WTC11 (cell line): ENCODE results near the gene PPP1R16B. TPM values are rescaled to one million over a fixed set of nuclear protein-coding genes. Genes with fewer than 3 reads are reported as not detected.
A peak's percentile ranks its signal among the peaks of the same experiment; 100 is the strongest.

Experiments used
- ATAC-seq: fragments of 200-7000 bp; cut with Tn5 transposase; 2 replicates; pipeline ENCODE4 v1.10.0; 2021; ENCODE audit warnings: mild to moderate bottlenecking, moderate library complexity
- CTCF ChIA-PET: fragments of 300-600 bp; sonication (Branson Sonifier 250); formaldehyde crosslinking; loops from one replicate; lab custom pipeline; 2021; ENCODE audit warnings: antibody characterized with exemption; lab: Charles Lee
- POLR2A ChIA-PET: fragments of 350-600 bp; sonication (Branson Sonifier 250); formaldehyde crosslinking; loops from one replicate; lab custom pipeline; 2021; ENCODE audit warnings: antibody characterized with exemption; lab: Charles Lee
- DNase-seq: peaks from one replicate; pipeline ENCODE4 v3.0.0; 2021; ENCODE audit warnings: low spot score
- H3K27ac Mint-ChIP-seq: 2 replicates; pipeline ENCODE4 v1.8.0; 2021; ENCODE audit warnings: mixed read lengths
- H3K27me3 Mint-ChIP-seq: 2 replicates; pipeline ENCODE4 v1.8.0; 2021; ENCODE audit warnings: low read depth, mild to moderate bottlenecking, moderate library complexity, mixed read lengths
- H3K36me3 Mint-ChIP-seq: 2 replicates; pipeline ENCODE4 v1.8.0; 2021; ENCODE audit warnings: mixed read lengths
- H3K4me1 Mint-ChIP-seq: 2 replicates; pipeline ENCODE4 v1.8.0; 2022; ENCODE audit warnings: mixed read lengths
- H3K4me3 Mint-ChIP-seq: 2 replicates; pipeline ENCODE4 v1.8.0; 2021; ENCODE audit warnings: mild to moderate bottlenecking, moderate library complexity, mixed read lengths
- H3K9me3 Mint-ChIP-seq: 2 replicates; pipeline ENCODE4 v1.8.0; 2021; ENCODE audit warnings: mixed read lengths
- AR ChIP-seq: fragments of 250-450 bp; sonication (Bioruptor Pico); IDR thresholded peaks from 2 replicates; pipeline ENCODE4 v1.9.0; 2021; ENCODE audit warnings: mild to moderate bottlenecking
- EMX1 ChIP-seq: fragments of 250-450 bp; sonication (Bioruptor Pico); IDR thresholded peaks from 2 replicates; pipeline ENCODE4 v1.8.0; 2021; ENCODE audit warnings: mild to moderate bottlenecking
- GRHL2 ChIP-seq: fragments of 250-450 bp; sonication (Bioruptor Pico); IDR thresholded peaks from 2 replicates; pipeline ENCODE4 v1.8.0; 2022; ENCODE audit warnings: mild to moderate bottlenecking, moderate library complexity; ENCODE audit not compliant: insufficient replicate concordance, severe bottlenecking
- GTF2I ChIP-seq: fragments of 250-450 bp; sonication (Bioruptor Pico); conservative IDR thresholded peaks from 2 replicates; pipeline ENCODE4 v1.4.0; 2021; ENCODE audit warnings: mild to moderate bottlenecking
- IRF1 ChIP-seq: sonication (generic); formaldehyde crosslinking; IDR thresholded peaks from 2 replicates; pipeline ENCODE4 v1.8.0; 2023; ENCODE audit warnings: missing genetic modification reagents
- IRF2 ChIP-seq: sonication (generic); formaldehyde crosslinking; IDR thresholded peaks from 2 replicates; pipeline ENCODE4 v1.8.0; 2022; ENCODE audit warnings: low read depth, missing genetic modification reagents, borderline replicate concordance
- JAZF1 ChIP-seq: fragments of 250-450 bp; sonication (Bioruptor Pico); IDR thresholded peaks from 2 replicates; pipeline ENCODE4 v1.9.0; 2021; ENCODE audit warnings: moderate library complexity, mild to moderate bottlenecking, inconsistent platforms
- MAX ChIP-seq: sonication (generic); formaldehyde crosslinking; IDR thresholded peaks from 2 replicates; pipeline ENCODE4 v1.8.0; 2022; ENCODE audit warnings: mild to moderate bottlenecking, missing genetic modification reagents
- MYBL2 ChIP-seq: sonication (generic); formaldehyde crosslinking; IDR thresholded peaks from 2 replicates; pipeline ENCODE4 v1.8.1; 2023; ENCODE audit warnings: mild to moderate bottlenecking, moderate library complexity, missing genetic modification reagents
- NR1H2 ChIP-seq: sonication (generic); formaldehyde crosslinking; IDR thresholded peaks from 2 replicates; pipeline ENCODE4 v1.9.0; 2021; ENCODE audit warnings: mild to moderate bottlenecking, moderate library complexity, missing genetic modification reagents
- RELA ChIP-seq: sonication (generic); formaldehyde crosslinking; IDR thresholded peaks from 2 replicates; pipeline ENCODE4 v1.8.1; 2022; ENCODE audit warnings: missing genetic modification reagents, mild to moderate bottlenecking, borderline replicate concordance
- TEAD4 ChIP-seq: sonication (generic); formaldehyde crosslinking; IDR thresholded peaks from 2 replicates; pipeline ENCODE4 v1.8.0; 2022; ENCODE audit warnings: mild to moderate bottlenecking, missing genetic modification reagents
- USF1 ChIP-seq: sonication (generic); formaldehyde crosslinking; IDR thresholded peaks from 2 replicates; pipeline ENCODE4 v1.8.0; 2022; ENCODE audit warnings: mild to moderate bottlenecking, missing genetic modification reagents
- USF2 ChIP-seq: sonication (generic); formaldehyde crosslinking; IDR thresholded peaks from 2 replicates; pipeline ENCODE4 v1.8.1; 2023; ENCODE audit warnings: mild to moderate bottlenecking, missing genetic modification reagents, moderate library complexity
- ZNF281 ChIP-seq: sonication (generic); formaldehyde crosslinking; IDR thresholded peaks from 2 replicates; pipeline ENCODE4 v1.8.0; 2023; ENCODE audit warnings: mild to moderate bottlenecking, missing genetic modification reagents
- ZNF396 ChIP-seq: fragments of 250-450 bp; sonication (Bioruptor Pico); IDR thresholded peaks from 2 replicates; pipeline ENCODE4 v1.8.0; 2021; ENCODE audit warnings: mild to moderate bottlenecking, moderate library complexity, borderline replicate concordance
- total RNA-seq: library from RNA; stranded (reverse); gene quantifications from 3 replicates; pipeline ENCODE4 v1.2.3, GENCODE V29; 2021

Gene PPP1R16B
- total RNA-seq, 1 experiment from 2014 or later = 12.0 TPM

- ChIA-PET POLR2A (no interaction called here), CTCF (no interaction called here)
- Mint-ChIP-seq H3K4me1 (peaks cover 10% of the 10 kb centered on the region), H3K36me3 (no peaks in the 10 kb centered on the region), H3K27me3 (no peaks in the 10 kb centered on the region), H3K4me3 (no peak overlapping the region), H3K27ac (no peak overlapping the region), H3K9me3 (peaks cover 4% of the 10 kb centered on the region; the same call in 1 of the 2 replicates)
- 0 out of 2 replicates have a peak, but pooled peaks have one; percentile 32 for ATAC-seq
- no peak for DNase-seq
- TF ChIP-seq NR1H2 (CRISPR knock-in tag) (no peak), RELA (CRISPR knock-in tag) (no peak), EMX1 (CRISPR knock-in tag) (no peak), MYBL2 (CRISPR knock-in tag) (no peak), AR (no peak), MAX (CRISPR knock-in tag) (no peak), ZNF281 (CRISPR knock-in tag) (no peak), GRHL2 (CRISPR knock-in tag) (no peak), ZNF396 (CRISPR knock-in tag) (no peak), JAZF1 (CRISPR knock-in tag) (no peak), USF1 (CRISPR knock-in tag) (peak; percentile 56; the same call in 1 of the 2 replicates), TEAD4 (CRISPR knock-in tag) (no peak), IRF1 (no peak), USF2 (peak; percentile 77)
Measured at GRCh38 chr20:38853759-38854158, 48.3 kb downstream of the PPP1R16B start.

GRCh38 chr20:38854654-38855066 is 49.2 kb downstream of the PPP1R16B start:
- Mint-ChIP-seq H3K27ac (no peak overlapping the region), H3K36me3 (no peaks in the 10 kb centered on the region), H3K27me3 (no peaks in the 10 kb centered on the region), H3K4me3 (no peak overlapping the region), H3K9me3 (peaks cover 4% of the 10 kb centered on the region; the same call in 1 of the 2 replicates), H3K4me1 (peaks cover 10% of the 10 kb centered on the region)
- ATAC-seq (no peak), DNase-seq (no peak)
- CTCF ChIA-PET = no interaction called here
- POLR2A ChIA-PET = no interaction called here
- TF ChIP-seq IRF2 (CRISPR knock-in tag) = no peak
- 0 out of 2 replicates have a peak, but pooled peaks have one; percentile 16 for TF ChIP-seq GTF2I (CRISPR knock-in tag)
